Mesenchymal stem cell (in vitro differentiated cells and primary cell): Measurements from ENCODE around the gene RASAL3.
"Not testable (repeated sequence)": the region's sequence is repeated elsewhere in the genome, so short reads cannot be mapped to it uniquely, and the experiment has no call there.

Experiments
- DNase-seq: peaks from one replicate; pipeline ENCODE4 v3.0.0-alpha.2; 2013
- H2AFZ ChIP-seq: one replicate; pipeline ENCODE4 v1.6.1; 2013; ENCODE audit warnings: low read depth, mild to moderate bottlenecking, control low read depth, inconsistent platforms, low read length, moderate library complexity
- H2AK5ac ChIP-seq: 2 replicates; pipeline ENCODE4 v1.6.1; 2013; ENCODE audit warnings: low read length, moderate library complexity, mild to moderate bottlenecking, inconsistent platforms; ENCODE audit not compliant: severe bottlenecking
- H2BK120ac ChIP-seq: one replicate; pipeline ENCODE4 v1.6.1; 2013; ENCODE audit warnings: low read depth, mild to moderate bottlenecking, inconsistent platforms, low read length, moderate library complexity
- H2BK12ac ChIP-seq, 2 experiments: one replicate each; pipeline ENCODE4 v1.6.1; 2013; ENCODE audit warnings: inconsistent platforms in 2 of 2, low read length in 2 of 2, mild to moderate bottlenecking in 2 of 2, moderate library complexity in 2 of 2, control low read depth in 1 of 2
- H2BK15ac ChIP-seq: one replicate; pipeline ENCODE4 v1.6.1; 2013; ENCODE audit warnings: mild to moderate bottlenecking, low read depth, inconsistent platforms; ENCODE audit not compliant: poor library complexity, severe bottlenecking
- H2BK5ac ChIP-seq: 2 replicates; pipeline ENCODE4 v1.6.1; 2013; ENCODE audit warnings: low read depth, mild to moderate bottlenecking, low read length, control low read depth, inconsistent platforms; ENCODE audit not compliant: poor library complexity, severe bottlenecking
- H3K14ac ChIP-seq, 2 experiments: one replicate each; pipeline ENCODE4 v1.6.1; 2013; ENCODE audit warnings: inconsistent platforms in 2 of 2, low read length in 2 of 2, control low read depth in 1 of 2, mild to moderate bottlenecking in 1 of 2, moderate library complexity in 1 of 2
- H3K18ac ChIP-seq, 2 experiments: one replicate each; pipeline ENCODE4 v1.6.1; 2013; ENCODE audit warnings: inconsistent platforms in 2 of 2, low read length in 2 of 2, control low read depth in 1 of 2, low read depth in 1 of 2, mild to moderate bottlenecking in 1 of 2
- H3K23ac ChIP-seq, 2 experiments: one replicate each; pipeline ENCODE4 v1.6.1; 2013; ENCODE audit warnings: inconsistent platforms in 2 of 2, low read length in 2 of 2, mild to moderate bottlenecking in 2 of 2, moderate library complexity in 2 of 2, control low read depth in 1 of 2
- H3K27ac ChIP-seq: 2 replicates; pipeline ENCODE4 v1.5.1; 2013; ENCODE audit warnings: mild to moderate bottlenecking, moderate library complexity, low read length, control low read depth, inconsistent platforms; ENCODE audit not compliant: poor library complexity, severe bottlenecking
- H3K27me3 ChIP-seq, 2 experiments: 2 replicates each; pipeline versions ENCODE4 v1.6.1 to v1.7.0; 2013; ENCODE audit warnings: low read length in 2 of 2, mild to moderate bottlenecking in 2 of 2, moderate library complexity in 2 of 2, control low read depth in 1 of 2, inconsistent platforms in 1 of 2; ENCODE audit not compliant: control insufficient read depth in 1 of 2, insufficient read depth in 1 of 2
- H3K36me3 ChIP-seq, 2 experiments: 2 replicates each; pipeline versions ENCODE4 v1.6.1 to v1.7.0; 2013; ENCODE audit warnings: low read length in 2 of 2, control low read depth in 1 of 2, inconsistent platforms in 1 of 2, low read depth in 1 of 2, mild to moderate bottlenecking in 1 of 2; ENCODE audit not compliant: insufficient read depth in 2 of 2, control insufficient read depth in 1 of 2
- H3K4ac ChIP-seq, 2 experiments: one replicate each; pipeline ENCODE4 v1.6.1; 2013; ENCODE audit warnings: inconsistent platforms in 2 of 2, low read length in 2 of 2, mild to moderate bottlenecking in 2 of 2, moderate library complexity in 2 of 2, control low read depth in 1 of 2, low read depth in 1 of 2
- H3K4me1 ChIP-seq: 2 replicates; pipeline ENCODE4 v1.6.1; 2013; ENCODE audit warnings: low read depth, low read length, control low read depth; ENCODE audit not compliant: control insufficient read depth, insufficient read depth
- H3K4me2 ChIP-seq: 2 replicates; pipeline ENCODE4 v1.6.1; 2013; ENCODE audit warnings: low read length, mild to moderate bottlenecking, inconsistent platforms; ENCODE audit not compliant: poor library complexity, severe bottlenecking
- H3K4me3 ChIP-seq, 2 experiments: 2 replicates each; pipeline versions ENCODE4 v1.5.1 to v1.7.0; 2013; ENCODE audit warnings: low read length in 2 of 2, mild to moderate bottlenecking in 2 of 2, control low read depth in 1 of 2, low read depth in 1 of 2; ENCODE audit not compliant: insufficient read depth in 1 of 2
- H3K79me1 ChIP-seq: replicated peaks from 2 replicates; pipeline ENCODE4 v1.6.1; 2013; ENCODE audit warnings: mild to moderate bottlenecking, control low read depth, low read length, inconsistent platforms; ENCODE audit not compliant: poor library complexity, severe bottlenecking
- H3K9ac ChIP-seq: 2 replicates; pipeline ENCODE4 v1.7.0; 2013; ENCODE audit warnings: mild to moderate bottlenecking, low read length, moderate library complexity
- H3K9me3 ChIP-seq: 2 replicates; pipeline ENCODE4 v1.7.0; 2013; ENCODE audit warnings: mild to moderate bottlenecking, low read length; ENCODE audit not compliant: control insufficient read depth
- H4K8ac ChIP-seq: one replicate; pipeline ENCODE4 v1.6.1; 2013; ENCODE audit warnings: inconsistent platforms, mild to moderate bottlenecking, low read length, moderate library complexity
- H4K91ac ChIP-seq: one replicate; pipeline ENCODE4 v1.6.1; 2013; ENCODE audit warnings: mild to moderate bottlenecking, low read length, inconsistent platforms
- WGBS: methylation state at CpG from one replicate; pipeline ENCODE4 v1.1.7; 2013; ENCODE audit warnings: mixed read lengths; 5-methylcytosine and 5-hydroxymethylcytosine counted together

Gene RASAL3

DNA sequence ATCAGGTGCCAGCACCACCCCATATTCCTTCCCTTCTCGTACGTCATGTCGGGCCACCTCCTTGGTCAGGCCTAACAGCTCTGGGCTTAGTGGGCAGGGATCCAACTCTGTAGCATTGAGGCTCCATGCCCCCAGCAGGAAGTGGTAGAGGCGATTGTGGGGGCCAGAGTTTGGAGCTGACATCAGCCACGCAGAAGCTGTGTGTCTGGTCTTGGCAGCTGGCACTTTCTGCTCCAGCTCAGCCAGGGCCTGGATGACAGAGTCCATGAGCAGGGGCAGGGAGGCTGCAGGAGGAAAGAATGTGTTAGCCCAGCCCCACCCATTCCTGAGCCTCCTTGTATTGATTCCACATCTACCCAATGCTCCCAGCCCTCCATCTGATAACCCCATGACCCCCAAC lies 12.0 kb upstream of the RASAL3 start:
- Histone ChIP-seq H2BK12ac (no peak overlapping the region), H4K91ac (no peak overlapping the region), H3K14ac (no peak overlapping the region), H3K4ac (no peak overlapping the region), H3K23ac (no peak overlapping the region), H2BK120ac (no peak overlapping the region), H3K4me2 (no peak overlapping the region), H3K36me3 (no peaks in the 10 kb centered on the region), H3K9ac (no peak overlapping the region), H3K18ac (no peak overlapping the region), H3K27ac (no peak overlapping the region), H3K9me3 (peaks cover 2% of the 10 kb centered on the region), H3K4me1 (no peaks in the 10 kb centered on the region), H4K8ac (no peak overlapping the region), H3K79me1 (no peaks in the 10 kb centered on the region), H3K27me3 (peaks cover 0 to 6% of the 10 kb centered on the region in 2 experiments), H3K4me3 (no peak overlapping the region), H2AFZ (no peak overlapping the region), H2AK5ac (no peak overlapping the region), H2BK5ac (no peak overlapping the region), H2BK15ac (no peak overlapping the region)
- no peak for DNase-seq
- WGBS: 82% methylated on average over 5 of the region's 5 CpGs

DNA sequence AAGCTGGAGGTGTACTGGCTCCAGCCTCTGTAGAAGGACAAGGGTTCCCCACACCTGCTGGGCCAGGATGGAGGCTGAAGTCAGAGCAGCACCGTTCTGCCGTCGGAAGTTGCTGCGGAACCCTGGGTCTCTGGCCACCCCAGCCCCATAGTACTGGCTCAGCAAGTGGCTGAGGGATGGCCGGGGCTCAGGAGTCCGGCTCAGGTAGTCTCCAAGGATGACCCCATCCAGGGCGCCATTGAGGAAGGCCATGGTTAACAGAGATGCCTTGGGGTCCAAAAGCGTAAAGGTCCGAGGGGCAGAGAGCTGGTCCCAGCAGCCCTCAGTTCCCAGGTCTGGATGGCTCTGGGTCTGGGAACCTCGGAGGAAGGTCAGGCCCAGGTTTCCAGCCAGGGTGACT lies 11.3 kb upstream of the RASAL3 start:
- Histone ChIP-seq H3K4me1 (no peaks in the 10 kb centered on the region), H4K91ac (no peak overlapping the region), H3K27ac (no peak overlapping the region), H3K4ac (no peak overlapping the region), H3K4me2 (no peak overlapping the region), H2BK12ac (no peak overlapping the region), H3K9ac (no peak overlapping the region), H3K9me3 (peaks cover 2% of the 10 kb centered on the region), H3K23ac (no peak overlapping the region), H2AK5ac (no peak overlapping the region), H3K36me3 (no peaks in the 10 kb centered on the region), H3K4me3 (no peak overlapping the region), H3K14ac (no peak overlapping the region), H2BK15ac (no peak overlapping the region), H2BK120ac (no peak overlapping the region), H2AFZ (no peak overlapping the region), H4K8ac (no peak overlapping the region), H3K27me3 (peaks cover 0 to 6% of the 10 kb centered on the region in 2 experiments), H3K18ac (no peak overlapping the region), H3K79me1 (no peaks in the 10 kb centered on the region), H2BK5ac (no peak overlapping the region)
- WGBS: 85% methylated on average over 10 of the region's 10 CpGs
- DNase-seq: no peak

DNA sequence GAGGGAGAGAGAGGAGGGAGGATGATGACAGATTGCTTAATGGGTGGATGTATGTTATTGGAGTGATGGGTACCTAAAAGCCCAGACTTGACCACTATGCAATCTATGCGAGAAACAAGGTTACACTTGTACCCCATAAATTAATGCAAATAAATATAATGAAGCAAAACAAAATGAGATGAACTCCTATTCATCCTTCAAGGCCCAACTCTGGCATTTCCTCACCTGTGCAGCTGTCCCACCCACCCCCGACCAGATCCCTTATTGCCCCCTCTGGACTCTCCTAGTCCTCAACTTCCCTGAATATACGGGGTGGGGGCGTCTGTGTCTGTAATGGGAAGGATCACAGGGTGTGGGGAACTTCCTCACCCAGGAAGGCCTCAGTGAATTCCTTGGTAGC lies 10.8 kb upstream of the RASAL3 start:
- Histone ChIP-seq H3K4me3 (no peak overlapping the region), H4K91ac (no peak overlapping the region), H3K18ac (no peak overlapping the region), H3K9ac (no peak overlapping the region), H4K8ac (no peak overlapping the region), H3K4ac (no peak overlapping the region), H2BK15ac (no peak overlapping the region), H2BK120ac (no peak overlapping the region), H3K14ac (no peak overlapping the region), H3K4me2 (no peak overlapping the region), H3K9me3 (peaks cover 2% of the 10 kb centered on the region), H2AK5ac (no peak overlapping the region), H3K79me1 (no peaks in the 10 kb centered on the region), H3K36me3 (no peaks in the 10 kb centered on the region), H3K23ac (no peak overlapping the region), H3K27me3 (peaks cover 0 to 6% of the 10 kb centered on the region in 2 experiments), H2AFZ (no peak overlapping the region), H3K27ac (no peak overlapping the region), H2BK5ac (no peak overlapping the region), H2BK12ac (no peak overlapping the region), H3K4me1 (no peaks in the 10 kb centered on the region)
- DNase-seq: no peak
- WGBS: 75% methylated on average over 3 of the region's 4 CpGs

DNA sequence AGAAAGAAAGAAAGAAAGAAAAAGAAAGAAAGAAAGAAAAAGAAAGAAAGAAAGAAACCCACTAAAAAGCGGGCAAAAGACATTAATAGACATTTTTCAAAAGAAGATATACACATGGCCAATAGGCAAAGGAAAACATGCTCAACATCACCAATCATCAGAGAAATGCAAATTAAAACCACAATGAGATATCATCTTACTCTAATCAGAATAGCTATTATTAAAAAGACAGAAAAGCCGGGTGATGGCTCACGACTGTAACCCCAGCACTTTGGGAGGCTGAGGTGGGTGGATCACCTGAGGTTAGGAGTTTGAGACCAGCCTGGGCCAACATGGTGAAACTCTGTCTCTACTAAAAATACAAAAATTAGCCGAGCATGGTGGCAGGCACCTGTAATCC lies 9.5 kb upstream of the RASAL3 start:
- peaks cover 0 to 15% of the 10 kb centered on the region in 2 experiments for H3K27me3 ChIP-seq
- H3K79me1 ChIP-seq, H2BK12ac ChIP-seq, H3K23ac ChIP-seq, H3K18ac ChIP-seq, H3K27ac ChIP-seq, H2BK5ac ChIP-seq, H4K8ac ChIP-seq, H3K4me1 ChIP-seq, H3K36me3 ChIP-seq, H2BK120ac ChIP-seq, H4K91ac ChIP-seq, H2AFZ ChIP-seq, H3K9ac ChIP-seq, H3K4me3 ChIP-seq, H2BK15ac ChIP-seq, H3K4ac ChIP-seq, H3K14ac ChIP-seq, DNase-seq, H3K9me3 ChIP-seq, H3K4me2 ChIP-seq, H2AK5ac ChIP-seq: not testable (repeated sequence)
- WGBS: 72% methylated on average over 4 of the region's 4 CpGs
